SU-DHL-6 (cell line): ENCODE measurements around the gene ZMYM5.
"Not testable (repeated sequence)": the region's sequence is repeated elsewhere in the genome, so short reads cannot be mapped to it uniquely, and the experiment has no call there.

ENCODE experiments used
- H2AFZ ChIP-seq: fragments of 200-600 bp; sonication (generic); 2 replicates; pipeline ENCODE4 v1.6.1; 2014; ENCODE audit warnings: low read depth, mild to moderate bottlenecking, moderate library complexity, mixed read lengths, antibody characterized with exemption, low read length; ENCODE audit not compliant: severe bottlenecking
- H3F3A ChIP-seq: fragments of 200-600 bp; shearing (Covaris generic); 2 replicates; pipeline ENCODE4 v1.6.0; 2016; ENCODE audit warnings: antibody characterized with exemption, mild to moderate bottlenecking; ENCODE audit not compliant: insufficient read depth
- H3K27ac ChIP-seq: fragments of 200-600 bp; sonication (generic); 2 replicates; pipeline ENCODE4 v1.5.1; 2016; ENCODE audit warnings: low read depth, mild to moderate bottlenecking, low read length, moderate library complexity, mixed read lengths
- H3K27me3 ChIP-seq: fragments of 200-600 bp; sonication (generic), shearing (Covaris generic); 2 replicates; pipeline ENCODE4 v1.6.0; 2014; ENCODE audit warnings: mild to moderate bottlenecking, low read length
- H3K36me3 ChIP-seq: fragments of 200-600 bp; sonication (generic); 2 replicates; pipeline ENCODE4 v1.6.1; 2014; ENCODE audit warnings: mild to moderate bottlenecking, low read length, mixed read lengths
- H3K4me2 ChIP-seq: fragments of 300-600, 200-600 bp; shearing (Covaris generic), sonication (generic); 2 replicates; pipeline ENCODE4 v1.6.0; 2014; ENCODE audit warnings: low read length, low read depth, mild to moderate bottlenecking; ENCODE audit not compliant: poor library complexity, severe bottlenecking
- H3K4me3 ChIP-seq: fragments of 200-600 bp; sonication (generic); 2 replicates; pipeline ENCODE4 v1.5.1; 2014; ENCODE audit warnings: antibody characterized with exemption, low read length, mild to moderate bottlenecking, mixed read lengths; ENCODE audit not compliant: insufficient read depth, poor library complexity, severe bottlenecking
- H3K79me2 ChIP-seq: fragments of 200-600 bp; sonication (generic); 2 replicates; pipeline ENCODE4 v1.6.1; 2014; ENCODE audit warnings: mild to moderate bottlenecking, low read length, moderate library complexity; ENCODE audit not compliant: insufficient read depth
- H3K9ac ChIP-seq: fragments of 200-600 bp; sonication (generic); 2 replicates; pipeline ENCODE4 v1.7.0; 2014; ENCODE audit warnings: mild to moderate bottlenecking, low read length
- H3K9me2 ChIP-seq: fragments of 200-600 bp; sonication (generic); replicated peaks from 2 replicates; pipeline ENCODE4 v1.6.1; 2014; ENCODE audit warnings: low read length; ENCODE audit not compliant: insufficient read depth
- H3K9me3 ChIP-seq: fragments of 200-600 bp; sonication (generic); 2 replicates; pipeline ENCODE4 v1.6.1; 2014; ENCODE audit warnings: low read length, mixed read lengths; ENCODE audit not compliant: insufficient read depth
- H4K20me1 ChIP-seq: fragments of 200-600 bp; sonication (generic); 2 replicates; pipeline ENCODE4 v1.6.1; 2014; ENCODE audit warnings: low read depth, mild to moderate bottlenecking, antibody characterized with exemption, low read length, moderate library complexity, mixed read lengths
- CTCF ChIP-seq: fragments of 200-600 bp; sonication (generic); IDR thresholded peaks from one replicate; pipeline ENCODE4 v1.5.1; 2017; ENCODE audit warnings: antibody characterized with exemption, mild to moderate bottlenecking, low read length, moderate library complexity; ENCODE audit not compliant: insufficient read depth, poor library complexity, severe bottlenecking
- EZH2phosphoT487 ChIP-seq: fragments of 200-600 bp; sonication (generic), shearing (Covaris generic); conservative IDR thresholded peaks from 2 replicates; pipeline ENCODE4 v1.6.1; 2018; ENCODE audit warnings: mild to moderate bottlenecking, antibody characterized with exemption, low read length, moderate library complexity, mixed read lengths

ZMYM5 gene

GRCh38 chr13:19817510-19818158 is 45.8 kb downstream of the ZMYM5 start:
- Histone ChIP-seq H3K36me3 (no peaks in the 10 kb centered on the region), H4K20me1 (no peaks in the 10 kb centered on the region), H3K27me3 (no peaks in the 10 kb centered on the region), H3K9me2 (no peaks in the 10 kb centered on the region), H3K27ac (no peak overlapping the region), H3K4me3 (no peak overlapping the region), H3K79me2 (no peaks in the 10 kb centered on the region), H3K9me3 (no peaks in the 10 kb centered on the region), H3K9ac (no peak overlapping the region), H3F3A (no peaks in the 10 kb centered on the region), H3K4me2 (no peak overlapping the region), H2AFZ (no peak overlapping the region)
- TF ChIP-seq EZH2phosphoT487 (no peak), CTCF (no peak)

- Histone ChIP-seq H3K4me2 (no peak overlapping the region), H3K27ac (no peak overlapping the region), H2AFZ (no peak overlapping the region), H4K20me1 (no peaks in the 10 kb centered on the region), H3K36me3 (no peaks in the 10 kb centered on the region), H3K9ac (no peak overlapping the region), H3F3A (no peaks in the 10 kb centered on the region), H3K27me3 (no peaks in the 10 kb centered on the region), H3K9me3 (no peaks in the 10 kb centered on the region), H3K79me2 (no peaks in the 10 kb centered on the region), H3K9me2 (no peaks in the 10 kb centered on the region), H3K4me3 (no peak overlapping the region)
- TF ChIP-seq EZH2phosphoT487 = no peak
- no peak for TF ChIP-seq CTCF
These were observed 46.3 kb downstream of the ZMYM5 start for GRCh38 chr13:19817106-19817505.

- H3F3A ChIP-seq, H3K27ac ChIP-seq, H3K36me3 ChIP-seq, H2AFZ ChIP-seq, H3K4me3 ChIP-seq, H3K79me2 ChIP-seq, H4K20me1 ChIP-seq, H3K4me2 ChIP-seq, H3K9me3 ChIP-seq, H3K9me2 ChIP-seq, H3K27me3 ChIP-seq, H3K9ac ChIP-seq: not testable (repeated sequence)
These were observed 47.6 kb downstream of the ZMYM5 start for GRCh38 chr13:19815842-19816241.

- no peak overlapping the region for H3K27ac ChIP-seq
- H3F3A ChIP-seq = no peaks in the 10 kb centered on the region
- H3K9me2 ChIP-seq = no peaks in the 10 kb centered on the region
- H3K79me2 ChIP-seq = no peaks in the 10 kb centered on the region
- H3K36me3 ChIP-seq = no peaks in the 10 kb centered on the region
- TF ChIP-seq EZH2phosphoT487 = no peak
- TF ChIP-seq CTCF = no peak
- H3K4me3 ChIP-seq = no peak overlapping the region
- H3K4me2 ChIP-seq = no peak overlapping the region
- H4K20me1 ChIP-seq = no peaks in the 10 kb centered on the region
- H3K27me3 ChIP-seq = no peaks in the 10 kb centered on the region
- no peaks in the 10 kb centered on the region for H3K9me3 ChIP-seq
- H3K9ac ChIP-seq = no peak overlapping the region
- no peak overlapping the region for H2AFZ ChIP-seq
These were observed 52.2 kb downstream of the ZMYM5 start for GRCh38 chr13:19810996-19811881.
